NOMO-1 treated with dmso at 0.1 percent for 144 hours (cell line): ENCODE measurements around the gene MYO1D.

Experiments used
- DNase-seq: peaks from one replicate; lab custom pipeline; 2025; ENCODE audit not compliant: unreplicated experiment; lab: John Stamatoyannopoulos, UW

Gene MYO1D

DNA sequence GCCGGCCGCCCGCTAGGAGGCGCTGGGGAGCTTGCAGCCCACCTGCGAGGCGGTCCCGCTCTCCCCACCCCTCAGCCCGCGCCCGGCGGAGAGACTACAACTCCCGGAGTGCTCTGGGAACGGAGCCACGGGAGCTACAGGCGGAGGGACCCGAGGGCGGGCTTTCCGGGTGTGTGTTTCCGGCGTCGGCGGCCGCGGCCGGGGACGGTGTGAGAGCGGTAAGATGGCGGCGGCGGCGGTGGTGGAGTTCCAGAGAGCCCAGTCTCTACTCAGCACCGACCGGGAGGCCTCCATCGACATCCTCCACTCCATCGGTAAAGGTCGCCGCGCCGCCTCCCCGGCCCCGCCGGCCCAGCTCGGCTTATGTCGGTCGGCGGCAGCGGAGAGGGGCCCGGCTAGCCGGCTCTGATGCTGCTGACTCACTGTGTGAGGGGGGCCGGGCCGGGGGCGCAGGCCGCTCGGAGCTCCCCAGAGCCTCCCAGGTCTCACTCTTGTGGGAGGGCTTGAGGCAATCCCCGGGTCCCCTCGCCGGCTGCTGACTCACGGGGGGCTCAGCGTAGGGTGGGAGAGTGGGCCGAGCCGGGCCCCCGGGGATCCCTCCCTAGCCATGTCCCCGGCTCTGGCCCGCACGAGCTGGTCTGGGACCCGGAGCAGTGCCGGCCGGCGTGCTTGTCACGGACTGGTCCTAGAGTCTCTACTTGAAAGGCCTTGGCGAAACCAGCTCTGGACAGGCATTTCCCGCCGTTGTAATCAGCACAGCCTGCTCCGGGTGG lies 432.4 kb downstream of the MYO1D start, which contains the start of gene PSMD11:
PSMD11 (plus strand) TSS at position 210 of the 773 bp plus-strand sequence; CDS start at position 224, 14 bp downstream.
- peak; percentile 93 for DNase-seq

DNA sequence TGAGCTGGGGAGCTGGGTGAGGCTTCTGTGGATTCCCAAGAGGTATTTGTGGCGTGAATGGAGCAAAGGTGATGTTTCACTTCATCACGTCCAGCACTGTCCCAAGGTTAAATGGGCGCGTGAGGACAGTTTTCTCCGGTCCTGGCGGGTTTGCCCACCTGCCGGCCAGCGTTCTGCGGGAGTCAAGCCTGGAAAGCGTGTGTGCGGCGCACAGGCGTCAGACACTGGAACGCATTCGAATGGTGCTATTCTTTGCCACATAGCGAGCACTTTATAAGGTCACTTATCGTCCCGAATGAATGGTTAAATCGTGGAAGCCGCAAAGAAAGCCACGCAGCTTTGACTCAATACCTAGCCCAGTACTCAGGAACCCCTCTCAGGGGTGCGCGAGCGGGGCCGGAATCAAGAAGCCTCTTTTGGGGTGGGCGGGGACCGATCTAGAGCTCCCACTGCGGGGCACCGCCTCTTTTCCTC lies 433.1 kb downstream of the MYO1D start:
- no peak for DNase-seq
